Activated CD4-positive, alpha-beta T cell treated with anti-CD3 and anti-CD28 coated beads, Interleukin-2, amount 10 ng/mL, durations not matched to agents 7 days and 5 days (primary cell): Measurements from ENCODE around the gene CLDND2. TPM values are rescaled to one million over a fixed set of nuclear protein-coding genes. Genes with fewer than 3 reads are reported as not detected.

Experiments used
- CTCF ChIA-PET: fragments of 350-600 bp; sonication (Branson Sonifier 250); formaldehyde crosslinking; loops from one replicate; lab custom pipeline; 2021; ENCODE audit warnings: antibody characterized with exemption; lab: Charles Lee
- POLR2A ChIA-PET: fragments of 350-600 bp; sonication (Branson Sonifier 250); formaldehyde crosslinking; loops from one replicate; lab custom pipeline; 2021; ENCODE audit warnings: antibody characterized with exemption; lab: Charles Lee
- DNase-seq: peaks from one replicate; pipeline ENCODE4 v3.0.0-alpha.2; 2020
- H3K27ac Mint-ChIP-seq: one replicate; pipeline ENCODE4 v1.8.0; 2021; ENCODE audit warnings: mild to moderate bottlenecking, moderate library complexity, mixed read lengths
- H3K27me3 Mint-ChIP-seq: one replicate; pipeline ENCODE4 v1.8.0; 2021; ENCODE audit warnings: mixed read lengths
- H3K36me3 Mint-ChIP-seq: one replicate; pipeline ENCODE4 v1.8.0; 2021; ENCODE audit warnings: low read depth, mixed read lengths
- H3K4me1 Mint-ChIP-seq: one replicate; pipeline ENCODE4 v1.8.0; 2021; ENCODE audit warnings: mixed read lengths
- H3K4me3 Mint-ChIP-seq: one replicate; pipeline ENCODE4 v1.8.0; 2021; ENCODE audit warnings: mild to moderate bottlenecking, moderate library complexity, mixed read lengths
- H3K9me3 Mint-ChIP-seq: one replicate; pipeline ENCODE4 v1.8.0; 2021; ENCODE audit warnings: mixed read lengths
- total RNA-seq, 2 experiments: library from RNA; stranded (reverse); gene quantifications; one replicate each; pipeline ENCODE4 v1.2.3, GENCODE V29; 2021

The CLDND2 gene
- total RNA-seq, 2 experiments from 2014 or later = 3.1 to 3.3 TPM

DNA sequence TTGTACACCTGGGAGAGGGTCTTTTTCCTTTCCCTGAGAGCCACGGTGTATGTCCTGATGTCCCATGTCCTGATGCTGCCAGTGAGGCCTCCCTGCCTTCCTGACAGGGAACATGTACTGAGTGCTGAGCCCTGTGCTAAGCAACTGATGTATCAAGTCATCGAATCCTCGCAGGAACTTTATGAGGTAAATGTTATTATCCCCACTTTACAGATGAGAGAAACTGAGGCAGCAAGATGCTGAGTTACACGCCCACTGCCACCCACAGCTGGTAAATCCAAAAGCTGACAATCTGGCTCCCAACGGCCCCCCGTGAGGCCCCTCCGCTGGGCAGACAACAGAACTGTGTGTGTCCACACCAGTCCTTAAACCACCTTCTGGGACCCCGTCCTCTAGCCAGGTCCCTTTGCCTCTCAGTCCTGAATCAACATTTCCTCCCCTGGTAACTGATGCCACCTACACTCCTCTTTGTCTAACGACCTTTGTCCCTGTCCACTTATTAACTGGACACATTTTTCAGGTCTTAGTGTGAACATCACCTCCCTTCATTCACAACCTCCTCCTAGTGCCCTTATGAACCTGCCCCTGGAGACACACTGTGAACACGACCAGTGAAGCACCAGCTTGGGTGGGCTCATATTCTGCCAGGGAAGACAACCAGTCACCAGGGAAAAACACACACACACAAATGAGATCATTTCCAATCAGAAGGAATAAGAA lies 21.4 kb downstream of the CLDND2 start:
- ChIA-PET CTCF (no interaction called here), POLR2A (no interaction called here)
- H3K4me3 Mint-ChIP-seq = no peak overlapping the region
- H3K4me1 Mint-ChIP-seq = no peaks in the 10 kb centered on the region
- DNase-seq = no peak
- H3K27me3 Mint-ChIP-seq = no peaks in the 10 kb centered on the region
- H3K27ac Mint-ChIP-seq = no peak overlapping the region
- peaks cover 37% of the 10 kb centered on the region for H3K36me3 Mint-ChIP-seq
- H3K9me3 Mint-ChIP-seq = no peaks in the 10 kb centered on the region

DNA sequence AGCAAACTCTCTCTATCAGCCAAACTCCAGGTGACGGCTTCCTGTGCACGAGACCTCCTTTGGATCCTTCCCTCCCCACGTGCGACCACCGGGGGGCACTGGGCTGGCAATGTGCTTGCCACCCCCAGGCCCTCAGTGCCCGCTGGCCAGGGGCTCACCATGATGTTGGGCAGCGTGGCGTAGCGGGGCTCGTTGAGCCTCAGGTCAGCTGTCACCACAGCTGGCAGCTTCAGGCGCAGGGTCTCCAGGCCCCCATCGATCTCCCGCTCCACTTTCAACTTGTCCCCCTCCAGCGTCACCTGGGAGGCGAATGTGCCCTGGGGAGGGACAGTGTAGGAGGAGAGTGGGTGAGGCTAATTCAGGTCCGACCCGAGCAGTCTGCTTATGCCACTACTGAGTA lies 22.1 kb downstream of the CLDND2 start:
- no peak for DNase-seq
- Mint-ChIP-seq H3K4me3 (no peak overlapping the region), H3K27ac (no peak overlapping the region)

DNA sequence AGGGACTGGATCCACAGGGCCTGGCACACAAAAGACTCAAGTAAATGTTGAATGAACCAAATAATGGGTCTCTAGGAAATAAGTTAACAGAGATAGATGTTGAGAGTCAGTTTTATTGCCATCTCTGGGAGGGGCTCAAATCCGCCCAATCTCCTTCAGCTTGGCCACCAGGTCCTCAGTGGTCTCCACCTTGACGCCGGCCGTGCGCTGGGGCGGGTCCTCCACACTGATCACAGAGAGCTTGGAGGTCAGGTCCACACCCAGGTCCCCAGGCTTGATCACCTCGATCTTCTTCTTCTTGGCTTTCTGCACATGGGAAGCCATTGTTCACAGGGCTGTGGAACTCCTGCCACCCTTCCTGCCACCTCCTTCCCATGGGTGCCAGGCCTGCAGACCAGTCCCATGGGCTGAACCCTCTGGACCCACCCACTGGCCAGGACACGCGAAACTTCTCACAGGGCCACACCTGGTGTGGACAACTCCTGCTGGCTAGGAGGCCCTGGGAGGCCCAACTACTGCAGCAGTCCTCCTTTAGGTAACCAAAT lies 23.7 kb downstream of the CLDND2 start:
- no peak for DNase-seq
- Mint-ChIP-seq H3K27ac (no peak overlapping the region), H3K27me3 (peaks cover 6% of the 10 kb centered on the region), H3K4me3 (no peak overlapping the region), H3K4me1 (peaks cover 5% of the 10 kb centered on the region), H3K9me3 (no peaks in the 10 kb centered on the region), H3K36me3 (peaks cover 18% of the 10 kb centered on the region)
- ChIA-PET CTCF (no interaction called here), POLR2A (no interaction called here)

More for the DNA sequence above, 22.1 kb downstream of the CLDND2 start:
- peaks cover 31% of the 10 kb centered on the region for H3K36me3 Mint-ChIP-seq
- H3K27me3 Mint-ChIP-seq = peaks cover 2% of the 10 kb centered on the region
- CTCF ChIA-PET = no interaction called here
- POLR2A ChIA-PET = no interaction called here
- no peaks in the 10 kb centered on the region for H3K4me1 Mint-ChIP-seq
- no peaks in the 10 kb centered on the region for H3K9me3 Mint-ChIP-seq

DNA sequence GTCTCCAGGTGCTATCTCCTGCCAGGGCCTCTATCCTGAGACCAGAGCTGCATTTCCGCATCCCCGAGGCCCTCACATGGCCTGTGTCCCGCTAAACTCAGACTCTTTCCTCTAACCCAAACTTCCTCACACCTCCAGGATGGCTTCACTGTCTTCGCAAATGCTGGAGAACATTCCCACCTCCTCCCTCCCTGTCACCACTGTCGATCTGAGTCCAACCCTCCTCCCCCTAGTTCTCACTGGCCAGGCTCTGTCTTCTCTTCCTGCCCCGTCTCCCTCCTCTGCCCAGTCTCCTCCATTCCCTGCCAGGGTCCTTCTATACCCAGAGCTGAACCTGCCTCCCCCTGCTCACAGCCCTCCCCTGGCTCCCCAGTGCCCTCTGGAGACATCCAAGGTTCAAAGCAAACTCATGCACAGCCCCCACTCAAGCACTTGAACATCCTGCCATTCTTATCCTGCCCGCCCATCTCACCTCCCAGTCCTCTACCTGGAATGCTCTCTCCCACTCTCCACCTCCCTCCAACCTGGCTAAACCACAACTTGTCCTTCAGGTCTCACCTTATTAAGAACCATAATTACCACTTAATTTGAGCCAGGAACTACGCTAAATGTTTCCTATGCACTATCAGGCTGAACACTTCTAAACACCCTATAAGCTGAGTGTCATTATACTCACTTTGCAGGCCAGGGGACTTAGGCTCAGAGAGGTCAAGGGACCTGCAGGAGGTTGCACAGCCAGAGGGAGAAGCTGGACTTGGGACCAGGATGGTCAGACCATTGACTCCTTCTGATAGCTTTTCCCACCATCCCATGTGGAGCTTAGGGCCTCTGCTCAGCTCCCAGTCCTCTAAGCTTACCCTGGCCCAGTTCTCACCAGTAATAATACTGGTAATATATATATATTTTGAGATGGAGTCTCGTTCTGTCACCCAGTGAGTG lies 25.9 kb downstream of the CLDND2 start:
- Mint-ChIP-seq H3K4me3 (no peak overlapping the region), H3K4me1 (peaks cover 17% of the 10 kb centered on the region), H3K27ac (no peak overlapping the region), H3K27me3 (peaks cover 8% of the 10 kb centered on the region), H3K36me3 (peaks cover 18% of the 10 kb centered on the region), H3K9me3 (no peaks in the 10 kb centered on the region)
- no peak for DNase-seq
- POLR2A ChIA-PET = interaction anchor here (0.5 kb wide), 1 partner anchor 24 kb away, joined by 3 read pairs; no protein-coding TSS in a partner anchor
- CTCF ChIA-PET = interaction anchor here (0.7 to 4.3 kb wide), 6 partner anchors 10 to 96 kb away, joined by 3 to 20 read pairs (median 3); no protein-coding TSS in a partner anchor

DNA sequence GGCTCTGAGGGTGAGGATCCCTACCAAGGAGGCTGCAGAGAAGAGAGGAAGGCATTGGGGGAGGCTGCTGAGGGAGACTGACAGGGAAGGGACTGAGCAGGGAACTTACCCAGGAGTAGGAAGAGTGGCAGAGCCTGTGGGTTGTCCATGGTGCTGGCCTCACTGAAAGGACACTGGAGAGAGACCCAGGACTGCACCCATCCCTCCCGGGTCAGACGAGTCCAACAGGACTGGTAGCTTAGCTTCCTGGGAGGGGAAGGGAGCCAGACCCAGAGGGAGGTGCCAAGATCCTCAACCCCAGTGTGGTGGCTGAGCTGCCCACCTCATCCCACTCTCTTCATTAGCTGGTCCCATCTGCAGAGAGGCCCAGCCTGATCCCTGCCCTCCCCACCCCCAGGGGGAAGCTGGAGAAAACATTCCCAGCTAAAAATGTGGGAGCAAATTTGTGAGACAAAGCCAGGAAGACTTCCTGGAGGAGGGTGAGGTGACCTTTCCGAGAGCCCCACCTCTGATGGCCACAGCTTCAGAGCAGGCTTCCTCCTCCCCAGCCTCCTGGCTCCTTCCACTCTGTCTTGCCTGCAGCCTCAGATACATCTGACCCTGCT lies 26.7 kb downstream of the CLDND2 start, which contains the start of gene VSIG10L:
Gene VSIG10L, minus strand, starts transcription at position 164 of the 605 bp plus-strand sequence. Its CDS starts 15 bp downstream, at position 149.
- Mint-ChIP-seq H3K9me3 (no peaks in the 10 kb centered on the region), H3K27me3 (peaks cover 8% of the 10 kb centered on the region), H3K27ac (peak within 1 kb of the TSS; percentile 6), H3K4me3 (peak within 1 kb of the TSS; percentile 37), H3K36me3 (peaks cover 15% of the 10 kb centered on the region), H3K4me1 (peaks cover 17% of the 10 kb centered on the region)
- CTCF ChIA-PET = interaction anchor here (1.2 to 4.3 kb wide), 6 partner anchors 11 to 97 kb away, joined by 3 to 20 read pairs (median 4); no protein-coding TSS in a partner anchor
- no peak for DNase-seq
- POLR2A ChIA-PET = interaction anchor here (0.6 kb wide), 1 partner anchor 78 kb away, joined by 3 read pairs; no protein-coding TSS in a partner anchor

DNA sequence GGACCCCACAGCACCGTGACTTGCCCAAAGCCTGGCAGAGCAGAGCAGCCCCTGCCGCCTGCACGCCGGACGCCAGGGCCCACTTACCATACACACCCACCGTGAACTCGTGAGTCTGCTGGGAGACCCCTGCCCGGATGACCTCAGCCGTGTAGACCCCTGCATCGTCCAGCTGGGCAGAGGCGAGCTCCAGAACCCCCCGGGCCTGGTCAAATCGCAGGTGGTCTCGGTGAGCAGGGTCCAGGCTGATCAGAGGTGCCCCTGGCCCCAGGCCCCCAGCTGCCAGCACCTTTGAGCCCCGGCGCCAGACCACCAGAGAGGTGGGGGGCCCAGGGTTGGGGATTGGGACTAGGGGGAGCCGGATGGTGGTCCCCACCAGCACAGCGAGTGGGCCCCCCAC lies 27.7 kb downstream of the CLDND2 start:
- Mint-ChIP-seq H3K4me1 (peaks cover 17% of the 10 kb centered on the region), H3K9me3 (no peaks in the 10 kb centered on the region), H3K27ac (no peak overlapping the region), H3K4me3 (peak overlapping the region; percentile 37), H3K36me3 (peaks cover 7% of the 10 kb centered on the region), H3K27me3 (peaks cover 8% of the 10 kb centered on the region)
- no peak for DNase-seq
- CTCF ChIA-PET = interaction anchor here (1.0 to 4.3 kb wide), 8 partner anchors 12 to 101 kb away, joined by 3 to 20 read pairs (median 4); no protein-coding TSS in a partner anchor
- POLR2A ChIA-PET = interaction anchor here (0.6 to 0.8 kb wide), 2 partner anchors 17 to 79 kb away, joined by 3 read pairs; no protein-coding TSS in a partner anchor

DNA sequence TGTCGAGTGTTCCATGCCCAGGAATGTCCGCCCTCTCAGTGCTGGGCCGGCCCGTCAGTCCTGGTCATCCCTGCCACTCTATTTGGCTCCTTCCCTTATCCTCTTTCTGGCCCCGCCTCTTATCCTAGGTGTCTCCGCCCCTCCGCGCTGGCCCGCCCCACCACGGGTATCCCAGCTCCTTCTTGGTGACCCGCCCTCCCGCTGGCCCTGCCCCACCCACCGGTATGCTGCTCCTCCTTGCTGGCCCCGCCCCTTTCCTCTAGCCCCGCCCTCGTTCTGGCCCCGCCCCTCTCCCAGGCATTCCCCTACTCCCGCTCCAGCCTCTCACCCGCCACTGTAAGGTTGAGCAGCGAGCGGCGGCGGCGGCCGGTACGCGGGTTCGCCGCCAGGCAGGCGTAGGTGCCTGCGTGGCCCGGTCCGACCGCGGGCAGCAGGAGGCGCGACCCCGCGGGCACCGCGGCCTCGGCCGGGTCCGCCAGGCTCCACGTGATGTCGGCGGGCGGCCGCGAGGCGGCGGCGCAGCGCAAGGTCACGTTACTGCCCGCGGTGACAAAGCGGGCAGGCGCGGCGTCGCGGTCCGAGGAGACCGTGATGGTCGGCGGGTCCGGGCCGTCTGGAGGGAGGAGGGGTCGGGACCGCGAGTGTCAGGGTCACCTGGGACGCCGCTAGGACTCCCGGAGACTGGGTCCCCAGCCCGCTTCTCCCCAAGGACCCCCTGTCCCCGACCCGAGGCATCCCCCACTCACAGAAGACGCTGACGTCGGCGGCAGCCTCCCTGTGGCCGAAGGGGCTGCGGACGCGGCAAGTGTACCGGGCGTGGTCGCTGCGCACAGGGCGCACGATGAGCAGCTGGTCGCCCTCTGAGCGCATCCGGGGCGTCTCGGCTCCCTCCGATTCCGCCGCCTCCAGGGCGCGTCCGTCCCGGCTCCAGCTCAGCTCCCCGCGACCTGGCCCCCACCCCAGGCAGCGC lies 28.8 kb downstream of the CLDND2 start:
- H3K4me1 Mint-ChIP-seq = peaks cover 17% of the 10 kb centered on the region
- peak overlapping the region; percentile 79 for H3K4me3 Mint-ChIP-seq
- POLR2A ChIA-PET = interaction anchor here (0.7 to 0.8 kb wide), 2 partner anchors 18 to 54 kb away, joined by 3 read pairs; no protein-coding TSS in a partner anchor
- H3K27ac Mint-ChIP-seq = peak overlapping the region; percentile 68
- CTCF ChIA-PET = interaction anchor here (0.6 to 4.3 kb wide), 17 partner anchors 11 to 175 kb away, joined by 3 to 20 read pairs (median 4); partner anchors contain the start of genes C19orf84, ETFB and SIGLEC10
- peak; percentile 92 for DNase-seq
- H3K27me3 Mint-ChIP-seq = peaks cover 8% of the 10 kb centered on the region
- peaks cover 4% of the 10 kb centered on the region for H3K36me3 Mint-ChIP-seq
- H3K9me3 Mint-ChIP-seq = no peaks in the 10 kb centered on the region

DNA sequence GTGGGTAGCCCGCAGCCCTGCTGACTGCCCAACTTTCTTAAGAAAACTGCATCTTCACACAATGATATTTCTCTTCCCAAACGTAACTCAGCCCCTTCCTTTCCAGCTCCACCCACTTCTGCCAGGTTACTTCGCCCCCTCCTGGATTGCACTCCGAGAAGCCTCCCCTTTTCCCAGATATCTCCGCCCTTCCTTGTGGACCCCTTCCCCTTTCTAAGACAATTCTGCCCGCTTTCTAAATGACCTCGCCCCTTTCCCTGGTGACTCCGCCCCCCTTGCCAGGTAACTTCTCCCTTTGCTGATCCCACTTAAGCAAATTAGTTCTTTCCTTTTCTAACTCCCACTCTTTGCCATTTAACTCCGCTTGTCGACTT lies 29.5 kb downstream of the CLDND2 start:
- Mint-ChIP-seq H3K9me3 (no peaks in the 10 kb centered on the region), H3K27me3 (peaks cover 8% of the 10 kb centered on the region), H3K4me1 (peaks cover 17% of the 10 kb centered on the region), H3K27ac (peak overlapping the region; percentile 68), H3K36me3 (no peaks in the 10 kb centered on the region), H3K4me3 (peak overlapping the region; percentile 79)
- DNase-seq = no peak
- ChIA-PET CTCF (interaction anchor here (0.8 to 4.3 kb wide), 15 partner anchors 11 to 175 kb away, joined by 3 to 20 read pairs (median 4); partner anchors contain the start of genes C19orf84, ETFB and SIGLEC10), POLR2A (interaction anchor here (0.7 kb wide), 1 partner anchor 55 kb away, joined by 3 read pairs; no protein-coding TSS in a partner anchor)

DNA sequence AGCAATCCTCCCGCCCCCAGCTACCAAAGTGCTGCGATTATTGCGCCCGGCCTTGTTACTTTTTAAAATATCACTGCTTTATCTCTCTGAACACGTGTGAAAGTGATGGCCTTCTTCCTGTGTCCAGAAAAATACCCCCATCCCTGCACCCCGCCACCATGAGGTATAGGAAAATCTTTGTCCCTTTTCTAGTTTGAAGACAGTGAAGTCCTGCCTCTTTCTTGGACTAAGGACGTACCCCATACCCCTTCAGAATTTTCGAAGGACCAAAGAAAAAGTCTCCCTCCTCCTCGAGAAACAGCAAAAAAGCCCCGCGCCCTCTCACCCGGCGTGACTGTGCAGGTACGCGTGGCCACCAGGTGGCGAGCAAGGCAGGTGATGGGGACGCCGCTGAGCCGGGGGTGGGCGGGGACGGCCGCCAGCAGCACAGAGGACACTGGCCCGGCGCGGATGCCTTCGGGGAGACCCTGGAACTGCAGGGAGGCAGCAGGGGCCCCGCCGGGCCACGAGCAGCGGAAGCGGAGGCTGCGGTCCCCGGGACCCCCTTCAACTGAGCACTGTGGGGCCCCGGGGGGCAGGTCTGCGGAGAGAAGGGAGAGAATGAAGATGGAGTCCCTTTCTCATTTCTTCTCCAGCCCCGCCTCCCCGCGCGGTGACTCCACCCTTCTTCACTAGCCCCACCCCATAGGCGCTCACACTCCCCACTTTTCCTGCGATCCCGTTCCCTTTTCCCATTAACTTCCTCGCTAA lies 30.1 kb downstream of the CLDND2 start:
- Mint-ChIP-seq H3K27ac (peak overlapping the region; percentile 68), H3K9me3 (no peaks in the 10 kb centered on the region), H3K36me3 (no peaks in the 10 kb centered on the region), H3K4me1 (peaks cover 17% of the 10 kb centered on the region), H3K27me3 (peaks cover 8% of the 10 kb centered on the region), H3K4me3 (peak overlapping the region; percentile 79)
- ChIA-PET POLR2A (no interaction called here), CTCF (interaction anchor here (0.8 to 4.3 kb wide), 13 partner anchors 10 to 101 kb away, joined by 3 to 20 read pairs (median 4); partner anchors contain the start of genes C19orf84, ETFB and SIGLEC10)
- DNase-seq = peak; percentile 90

DNA sequence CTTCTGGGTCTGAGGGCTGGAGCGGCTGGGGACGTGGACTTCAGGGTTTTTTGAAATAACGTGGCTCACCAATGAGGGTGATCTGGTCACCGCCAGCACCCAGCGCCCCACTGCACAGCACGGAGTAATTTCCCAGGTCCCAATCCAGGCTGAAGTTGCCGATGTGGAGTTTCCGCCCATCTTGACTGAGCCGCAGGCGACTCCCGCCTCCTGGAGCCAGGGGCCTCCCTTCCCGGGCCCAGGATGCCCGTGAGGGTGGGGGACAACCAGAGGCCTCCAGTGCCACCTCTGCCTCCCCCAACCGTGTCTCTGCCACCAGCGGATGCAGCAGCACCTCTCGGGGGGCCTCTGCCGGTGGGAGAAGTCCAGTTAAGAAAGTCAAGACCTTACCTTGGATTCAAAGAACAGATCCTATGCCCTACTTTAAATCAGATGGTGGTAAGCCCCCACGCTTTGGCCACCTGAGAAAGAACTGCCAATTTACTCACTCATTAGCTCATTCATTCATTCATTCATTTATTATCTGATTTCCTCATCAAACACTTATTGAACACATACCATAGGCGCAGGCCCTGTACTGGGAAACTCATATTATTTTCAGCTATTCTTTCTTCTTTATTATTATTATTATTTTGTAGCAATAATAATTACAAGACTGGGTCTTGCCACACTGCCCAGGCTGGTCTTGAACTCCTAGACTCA lies 30.8 kb downstream of the CLDND2 start:
- Mint-ChIP-seq H3K4me1 (peaks cover 17% of the 10 kb centered on the region), H3K9me3 (no peaks in the 10 kb centered on the region), H3K36me3 (no peaks in the 10 kb centered on the region), H3K27ac (no peak overlapping the region), H3K27me3 (peaks cover 8% of the 10 kb centered on the region), H3K4me3 (peak overlapping the region; percentile 79)
- DNase-seq = no peak
- POLR2A ChIA-PET = no interaction called here
- CTCF ChIA-PET = interaction anchor here (0.8 to 2.0 kb wide), 2 partner anchors 52 to 101 kb away, joined by 4 read pairs; partner anchors contain the start of gene C19orf84
